ENCODE measurements around the gene KCNIP4.

KCNIP4 gene

GRCh38 chr4:21901281-21901680 lies 47.3 kb downstream of the KCNIP4 start:
- no peak for DNase-seq (ENCODE audit: low read depth in 2 of 2)

GRCh38 chr4:21900211-21900610 lies 48.4 kb downstream of the KCNIP4 start:
- no peak for DNase-seq (ENCODE audit: low read depth in 2 of 2)

GRCh38 chr4:21898101-21898500 lies 50.5 kb downstream of the KCNIP4 start:
- no peak for DNase-seq (ENCODE audit: low read depth in 2 of 2)

GRCh38 chr4:21896767-21897166 lies 51.8 kb downstream of the KCNIP4 start:
- no peak for DNase-seq (ENCODE audit: low read depth in 2 of 2)

- DNase-seq (ENCODE audit: low read depth in 2 of 2) = no peak
Observed at GRCh38 chr4:21893136-21893535, 55.4 kb downstream of the KCNIP4 start.

- DNase-seq (ENCODE audit: low read depth in 2 of 2) = no peak
Observed at GRCh38 chr4:21890231-21890630, 58.3 kb downstream of the KCNIP4 start.

GRCh38 chr4:21888195-21888976 lies 60.2 kb downstream of the KCNIP4 start:
- DNase-seq (ENCODE audit: low read depth in 2 of 2) = no peak

GRCh38 chr4:21887481-21887880 lies 61.1 kb downstream of the KCNIP4 start:
- no peak for DNase-seq (ENCODE audit: low read depth in 2 of 2)

- no peak for DNase-seq (ENCODE audit: low read depth in 2 of 2)
Observed at GRCh38 chr4:21885770-21886169, 62.8 kb downstream of the KCNIP4 start.

- no peak for DNase-seq (ENCODE audit: low read depth in 2 of 2)
Observed at GRCh38 chr4:21885241-21885640, 63.3 kb downstream of the KCNIP4 start.

- DNase-seq (ENCODE audit: low read depth in 2 of 2) = no peak
Observed at GRCh38 chr4:21884615-21885014, 64.0 kb downstream of the KCNIP4 start.

- no peak for DNase-seq (ENCODE audit: low read depth in 2 of 2)
Observed at GRCh38 chr4:21882051-21882839, 66.3 kb downstream of the KCNIP4 start.

GRCh38 chr4:21879187-21879586 lies 69.4 kb downstream of the KCNIP4 start:
- DNase-seq (ENCODE audit: low read depth in 2 of 2) = no peak

- no peak for DNase-seq (ENCODE audit: low read depth in 2 of 2)
Observed at GRCh38 chr4:21876711-21877110, 71.9 kb downstream of the KCNIP4 start.

- no peak for DNase-seq (ENCODE audit: low read depth in 2 of 2)
Observed at GRCh38 chr4:21873145-21873544, 75.4 kb downstream of the KCNIP4 start.

- no peak for DNase-seq (ENCODE audit: low read depth in 2 of 2)
Observed at GRCh38 chr4:21872101-21872500, 76.5 kb downstream of the KCNIP4 start.

GRCh38 chr4:21869978-21870745 lies 78.4 kb downstream of the KCNIP4 start:
- DNase-seq (ENCODE audit: low read depth in 2 of 2) = no peak

- no peak for DNase-seq (ENCODE audit: low read depth in 2 of 2)
Observed at GRCh38 chr4:21864686-21865085, 83.9 kb downstream of the KCNIP4 start.

- no peak for DNase-seq (ENCODE audit: low read depth in 2 of 2)
Observed at GRCh38 chr4:21862917-21863316, 85.7 kb downstream of the KCNIP4 start.

- no peak for DNase-seq (ENCODE audit: low read depth in 2 of 2)
Observed at GRCh38 chr4:21858971-21859370, 89.6 kb downstream of the KCNIP4 start.

GRCh38 chr4:21856754-21857153 lies 91.8 kb downstream of the KCNIP4 start:
- no peak for DNase-seq (ENCODE audit: low read depth in 2 of 2)

- no peak for DNase-seq (ENCODE audit: low read depth in 2 of 2)
Observed at GRCh38 chr4:21856301-21856700, 92.3 kb downstream of the KCNIP4 start.

Measured in stimulated activated CD8-positive, alpha-beta memory T cell treated with anti-CD3 and anti-CD28 coated beads, Interleukin-7, amount 100 ng/mL, for 1 hour (primary cell).